ENCODE measurements around the gene RNF223. TPM values are rescaled to one million over a fixed set of nuclear protein-coding genes. Genes with fewer than 3 reads are reported as not detected.

The RNF223 gene
- total and polyA plus RNA-seq, 2 of the 8 experiments (the other 6 are each of a cell fraction or from before 2014, with no cell fraction given): not detected

GRCh38 chr1:1112237-1112985, 38.3 kb upstream of the RNF223 start:
- Histone ChIP-seq H3K27me3 (replicated peaks in 1 of 4; ENCODE audit: control insufficient read depth in 3 of 4, extremely low read depth in 1 of 4, insufficient read depth in 3 of 4, low read length in 3 of 4) (peaks cover 0 to 4% (median 4%) of the 10 kb centered on the region in 4 experiments; a peak in 5 of 7 replicates), H3K36me3 (ENCODE audit: control insufficient read depth in 2 of 4, insufficient read depth in 4 of 4, low read length in 3 of 4) (no peaks in the 10 kb centered on the region), H2BK120ac (replicated peaks; ENCODE audit: low read depth, low read length) (no peak overlapping the region), H2BK15ac (ENCODE audit: low read length) (peak overlapping the region; percentile 83; the same call in 1 of the 2 replicates), H2BK5ac (ENCODE audit: low read depth, low read length) (no peak overlapping the region; the same call in 1 of the 2 replicates), H3K4me2 (ENCODE audit: insufficient read depth in 1 of 2, low read depth in 2 of 2, low read length in 2 of 2) (no peak overlapping the region), H2AK5ac (ENCODE audit: low read depth, low read length) (0 out of 2 replicates have a peak overlapping the region, but pooled peaks have one; percentile 43), H2BK12ac (ENCODE audit: low read depth, low read length) (peak overlapping the region; percentile 60; the same call in 1 of the 2 replicates), H3K79me1 (ENCODE audit: low read depth, low read length) (peaks cover 11% of the 10 kb centered on the region), H2BK20ac (ENCODE audit: low read length) (no peak overlapping the region), H3K14ac (ENCODE audit: insufficient read length) (no peak overlapping the region), H4K5ac (ENCODE audit: insufficient read length, low read depth, low read length) (no peak overlapping the region), H2AFZ (ENCODE audit: low read length) (no peak overlapping the region), H3K4me3 (ENCODE audit: extremely low read depth in 1 of 4, insufficient read depth in 2 of 4, low read depth in 3 of 4, low read length in 4 of 4) (no peak overlapping the region), H3K23ac (ENCODE audit: insufficient read length) (no peak overlapping the region), H4K8ac (ENCODE audit: extremely low read depth, insufficient read depth, low read length) (no peak overlapping the region), H3K4me1 (replicated peaks in 1 of 4; ENCODE audit: control insufficient read depth in 3 of 4, insufficient read depth in 4 of 4, low read length in 3 of 4) (peaks cover 0 to 5% (median 2%) of the 10 kb centered on the region in 4 experiments; a peak in 4 of 7 replicates), H3K9me3 (ENCODE audit: insufficient read depth in 2 of 2, low read depth in 1 of 2, low read length in 1 of 2) (peaks cover 4 to 11% of the 10 kb centered on the region in 2 experiments; a peak in 1 of 4 replicates), H3K79me2 (ENCODE audit: control insufficient read depth in 1 of 2, insufficient read depth in 2 of 2, low read length in 2 of 2) (peaks cover 0 to 14% of the 10 kb centered on the region in 2 experiments; a peak in 1 of 4 replicates), H3K4ac (replicated peaks; ENCODE audit: insufficient read length, low read depth, low read length) (no peak overlapping the region), H3K27ac (ENCODE audit: low read depth, low read length) (no peak overlapping the region), H3K9ac (replicated peaks in 1 of 4; ENCODE audit: extremely low read depth in 1 of 4, low read depth in 3 of 4, low read length in 3 of 4) (no peak overlapping the region), H3K56ac (replicated peaks; ENCODE audit: insufficient read length, low read depth, low read length) (no peak overlapping the region), H4K20me1 (replicated peaks in 1 of 2; ENCODE audit: control insufficient read depth in 1 of 2, insufficient read depth in 2 of 2, low read length in 2 of 2) (peaks cover 1 to 4% of the 10 kb centered on the region in 2 experiments), H3K23me2 (ENCODE audit: low read depth, low read length) (peaks cover 7% of the 10 kb centered on the region; the same call in 1 of the 2 replicates), H4K91ac (replicated peaks; ENCODE audit: insufficient read length, low read length) (no peak overlapping the region), H3K18ac (ENCODE audit: extremely low read depth, low read length) (no peak overlapping the region)
- no peak for DNase-seq (ENCODE audit: low read depth in 1 of 2, low spot score in 2 of 2)
- POLR2A ChIA-PET (ENCODE audit: partially characterized antibody): interaction anchor here (1.4 kb wide), 1 partner anchor 10 kb away, joined by 6 read pairs; no protein-coding TSS in a partner anchor
- WGBS, 2 experiments (ENCODE audit: extremely low coverage in 1 of 2, insufficient coverage in 1 of 2, insufficient read length in 1 of 2, insufficient replicate concordance in 2 of 2, low coverage in 1 of 2, low lambda C conversion rate in 2 of 2, missing lambda C conversion rate in 1 of 2): 93% methylated on average over 25 of the region's 30 CpGs; no CpG with 5 or more reads in 1 of the 2 experiments
- no peak for FAIRE-seq
- no peak for TF ChIP-seq TBP (IDR thresholded peaks at IDR 0.05; ENCODE audit: low read depth, low read length)
- peak; percentile 68 for TF ChIP-seq MAX (IDR thresholded peaks at IDR 0.05)
- peak; percentile 72; the same call in 1 of the 2 replicates for TF ChIP-seq E2F6 (IDR thresholded peaks at IDR 0.05)
- CTCF ChIA-PET (ENCODE audit: partially characterized antibody): interaction anchor here (0.6 to 2.0 kb wide), 3 partner anchors 49 to 178 kb away, joined by 3 to 6 read pairs (median 4); no protein-coding TSS in a partner anchor

Measured in H1 (cell line).